ENCODE results near the gene KIAA1614.

Gene KIAA1614

GRCh38 chr1:180909005-180909414 is 3.7 kb upstream of the KIAA1614 start:
- no peak for DNase-seq

DNA sequence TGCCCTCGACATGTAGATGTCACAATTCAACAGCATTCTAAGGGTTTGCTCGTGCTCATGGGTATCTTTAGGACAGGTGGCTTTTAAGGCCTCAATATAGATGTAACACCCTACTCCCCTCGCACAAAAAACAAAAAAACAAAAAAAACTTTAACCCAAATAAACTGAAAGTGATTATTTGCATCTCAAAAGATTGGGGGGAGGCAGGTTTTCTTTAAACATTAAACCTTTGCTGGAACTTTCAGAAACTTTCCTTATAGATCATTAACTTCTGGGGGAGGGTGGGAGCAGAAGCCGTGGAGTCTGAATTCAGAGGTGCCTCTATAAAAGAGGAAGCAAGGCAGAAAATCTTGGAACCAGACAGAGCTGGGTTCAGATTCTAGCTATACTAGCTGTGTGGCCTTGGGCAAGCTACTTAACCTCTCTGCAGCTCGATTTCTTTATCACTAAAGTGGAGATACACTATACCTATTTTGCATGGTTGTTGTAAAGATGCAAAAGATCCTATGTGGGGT is 3.2 kb upstream of the KIAA1614 start:
- DNase-seq: no peak

GRCh38 chr1:180911640-180912191 is 981 bp upstream of the KIAA1614 start:
- DNase-seq: no peak

DNA sequence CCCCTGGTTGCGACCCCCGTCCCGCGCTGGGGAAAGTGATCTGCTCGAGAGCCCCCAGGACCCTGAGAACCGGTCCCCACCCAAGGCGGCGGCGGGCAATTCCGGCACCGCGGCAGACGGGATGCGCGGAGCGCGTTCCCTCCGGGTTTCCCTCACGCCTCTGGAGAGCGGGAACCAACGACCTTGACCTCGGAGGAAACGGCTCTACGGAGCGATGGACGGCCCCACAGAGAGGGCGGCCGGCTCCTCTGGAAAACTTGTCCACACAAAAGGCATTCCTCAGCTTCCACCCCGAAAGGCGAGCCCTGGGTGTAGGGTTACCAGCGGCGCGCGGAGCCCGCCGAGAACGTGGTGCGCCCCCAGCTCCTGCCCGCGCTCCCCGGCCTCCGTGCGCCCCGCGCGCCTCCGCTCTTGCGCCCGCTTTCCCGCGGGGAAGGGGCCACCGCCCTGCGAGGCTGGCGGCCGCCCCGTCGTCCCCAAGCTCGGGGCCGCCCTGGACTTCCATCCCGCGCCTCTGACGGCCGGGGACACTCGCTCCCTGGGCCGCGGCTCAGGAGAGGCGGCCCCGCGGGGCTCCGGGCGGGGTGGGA is 391 bp upstream of the KIAA1614 start:
- no peak for DNase-seq

DNA sequence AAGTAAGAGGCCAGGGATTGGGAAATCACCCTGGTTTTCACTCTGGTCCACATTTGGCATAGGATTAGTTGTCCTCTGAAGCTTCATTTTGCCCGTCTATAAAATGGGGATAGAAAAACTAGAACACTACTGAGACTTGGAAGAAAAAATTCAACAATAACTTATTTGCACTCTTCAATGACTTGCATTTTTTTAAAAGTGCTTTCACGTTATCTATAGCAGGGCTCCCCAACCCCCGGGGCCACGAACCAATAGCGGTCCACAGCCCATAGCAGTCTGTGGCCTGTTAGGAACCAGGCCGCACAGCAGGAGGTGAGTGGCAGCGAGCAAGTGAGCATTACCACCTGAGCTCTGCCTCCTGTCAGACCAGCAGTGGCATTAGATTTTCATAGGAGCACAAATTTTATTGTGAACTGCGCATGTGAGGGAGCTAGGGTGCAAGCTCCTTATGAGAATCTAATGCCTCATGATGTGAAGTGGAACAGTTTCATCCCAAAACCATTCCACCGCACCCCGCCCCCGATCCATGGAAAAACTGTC is 2.8 kb downstream of the KIAA1614 start:
- DNase-seq: no peak

GRCh38 chr1:180916012-180916770 is 3.5 kb downstream of the KIAA1614 start:
- DNase-seq: no peak

- no peak for DNase-seq
Measured at GRCh38 chr1:180916771-180917170, 4.1 kb downstream of the KIAA1614 start.

DNA sequence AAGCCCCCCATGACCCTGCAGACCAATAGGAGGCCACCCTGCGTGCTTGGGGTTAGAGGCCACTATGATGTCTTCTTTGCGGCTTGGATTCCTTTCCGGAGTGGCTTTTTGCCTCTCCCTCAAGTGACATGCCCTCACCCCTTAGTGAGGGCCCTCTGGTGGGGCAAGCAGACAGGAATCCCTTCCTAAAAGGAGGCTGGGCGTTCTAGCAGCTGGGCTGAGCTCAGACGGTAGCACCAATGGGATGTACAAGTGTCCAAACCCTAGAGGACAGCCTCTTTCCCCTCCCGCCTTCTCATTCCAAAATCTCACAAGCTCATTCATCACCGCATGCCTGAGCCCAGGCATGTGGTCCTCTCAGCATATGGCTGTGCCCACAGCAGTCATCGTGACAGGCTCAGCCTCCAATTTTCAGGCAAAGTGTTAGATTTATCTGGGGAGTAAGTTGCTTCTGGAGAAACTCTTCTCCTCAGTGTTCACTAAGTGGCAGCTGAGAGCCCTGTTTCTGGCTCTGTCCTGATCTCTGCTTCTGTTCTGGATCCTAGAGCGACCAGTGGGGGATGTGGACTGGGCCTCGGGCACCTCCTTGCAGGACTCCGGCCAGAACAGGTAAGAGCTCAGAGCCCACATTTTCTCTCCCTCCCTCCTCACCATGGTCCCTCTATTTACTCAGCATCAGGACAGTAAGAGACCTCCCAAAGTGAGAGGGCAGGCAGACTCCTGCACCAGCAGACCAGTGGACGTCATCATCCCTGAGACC is 4.8 kb downstream of the KIAA1614 start:
- DNase-seq: no peak

- DNase-seq: no peak
Measured at GRCh38 chr1:180918519-180918918, 5.8 kb downstream of the KIAA1614 start.

GRCh38 chr1:180919183-180919700 is 6.5 kb downstream of the KIAA1614 start:
- no peak for DNase-seq

- no peak for DNase-seq
Measured at GRCh38 chr1:180920193-180920592, 7.5 kb downstream of the KIAA1614 start.

GRCh38 chr1:180920702-180921101 is 8.0 kb downstream of the KIAA1614 start:
- DNase-seq: no peak

DNA sequence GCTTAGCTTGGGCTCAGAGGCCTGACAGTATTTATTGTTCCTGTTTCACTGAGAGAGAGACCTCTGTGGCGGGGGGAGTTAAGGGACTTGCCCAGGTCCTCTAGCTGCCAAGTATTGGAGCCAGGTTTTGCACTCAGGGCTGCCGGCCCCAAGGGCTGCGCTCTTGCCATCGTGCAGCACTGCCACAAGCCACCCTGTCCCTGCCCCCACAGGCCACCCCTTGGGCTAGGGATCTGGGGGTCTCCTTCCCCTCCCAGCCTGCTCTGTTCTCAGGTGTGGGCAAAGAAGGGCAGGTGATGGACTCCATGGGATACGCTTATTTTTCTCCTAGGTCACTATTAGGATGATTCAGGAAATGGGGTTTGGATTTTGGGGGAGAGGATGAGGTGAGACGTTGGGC is 8.7 kb downstream of the KIAA1614 start:
- no peak for DNase-seq

DNA sequence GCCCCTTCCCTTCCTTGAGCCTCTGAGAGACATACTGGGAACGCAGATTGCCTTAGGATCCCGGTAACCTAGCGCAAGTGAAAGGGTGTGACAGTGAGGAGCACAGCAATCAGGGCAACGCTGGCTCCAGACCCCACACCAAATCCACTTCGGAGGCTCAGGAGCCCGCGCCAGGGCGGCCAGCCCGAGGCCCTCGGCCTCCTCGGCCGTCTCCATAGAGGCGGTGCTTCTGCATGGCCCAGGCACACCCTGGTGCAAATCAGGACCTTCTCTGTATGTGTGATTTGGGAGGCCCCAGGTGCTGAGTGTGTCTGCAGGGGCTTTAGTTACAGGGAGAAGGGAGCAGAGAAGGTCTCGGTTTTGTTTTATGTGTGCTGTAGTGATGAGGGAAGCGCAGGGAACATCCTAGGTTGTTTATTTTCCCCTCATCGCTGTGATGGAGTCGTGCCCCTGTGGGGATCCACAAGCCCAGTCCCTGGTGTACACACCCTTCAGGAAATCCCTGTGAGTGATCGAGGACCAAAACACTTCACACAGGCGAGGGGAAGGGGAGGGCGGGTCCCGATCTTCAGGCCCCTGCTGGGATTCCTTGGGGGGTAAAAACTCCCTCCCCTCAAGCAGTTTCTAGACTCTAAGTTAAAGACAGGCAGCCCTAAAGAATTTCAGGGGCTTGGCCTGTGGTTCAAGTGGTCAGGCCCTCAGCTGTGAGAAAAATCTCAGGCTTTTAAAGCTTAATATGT is 9.4 kb downstream of the KIAA1614 start:
- DNase-seq: no peak

- DNase-seq: no peak
Measured at GRCh38 chr1:180922631-180923015, 9.9 kb downstream of the KIAA1614 start.

- DNase-seq: no peak
Measured at GRCh38 chr1:180923021-180923841, 10.5 kb downstream of the KIAA1614 start.

DNA sequence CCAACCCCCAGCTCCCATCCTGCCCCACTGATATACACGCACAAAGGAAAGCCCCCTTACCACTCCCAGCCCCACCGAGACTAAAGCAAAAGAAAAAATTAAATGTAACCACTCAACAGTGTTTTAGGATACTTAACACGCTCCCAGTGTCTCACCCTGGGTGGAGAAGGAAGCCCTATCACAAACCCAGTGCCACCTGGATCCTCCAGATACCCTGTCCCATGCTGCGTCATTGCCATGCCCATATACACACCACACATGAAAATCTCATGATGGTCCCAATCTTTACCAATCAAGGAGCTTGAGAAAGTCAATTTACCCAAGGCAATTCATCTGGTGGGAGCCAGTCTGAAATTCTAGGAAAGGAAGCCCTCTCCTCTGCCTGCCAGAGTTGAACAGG is 11.2 kb downstream of the KIAA1614 start:
- DNase-seq: no peak

DNA sequence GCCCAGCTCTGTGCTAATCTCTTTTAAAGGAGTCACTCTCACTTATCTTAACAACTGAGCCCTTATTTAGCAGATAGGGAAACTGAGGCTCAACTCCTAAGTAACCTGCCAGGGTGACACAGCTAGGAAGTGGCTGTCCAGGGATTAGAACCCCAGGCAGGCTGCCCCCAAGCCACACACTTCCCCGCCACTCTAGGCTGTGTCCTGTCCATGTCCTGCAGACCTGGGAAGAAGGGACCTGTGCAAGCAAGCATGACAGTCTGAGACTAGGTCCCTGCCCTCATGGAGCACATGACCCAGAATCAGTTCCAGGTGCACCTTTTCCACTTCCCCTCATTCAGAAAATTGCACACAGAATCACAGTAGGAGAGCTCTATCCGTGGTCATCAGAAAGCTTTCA is 12.2 kb downstream of the KIAA1614 start:
- DNase-seq: no peak

GRCh38 chr1:180925471-180926051 is 12.9 kb downstream of the KIAA1614 start:
- no peak for DNase-seq

GRCh38 chr1:180926164-180926981 is 13.7 kb downstream of the KIAA1614 start:
- DNase-seq: no peak

Measured in NCI-H510A (cell line).